Raji (cell line): ENCODE measurements around the gene LPAR2.

ENCODE experiments used
- POLR2A ChIP-seq: IDR thresholded peaks from 2 replicates; pipeline ENCODE4 v1.6.1; 2011; ENCODE audit warnings: low read depth, low read length, control low read depth; ENCODE audit not compliant: insufficient read depth

LPAR2 gene

GRCh38 chr19:19597809-19598306 lies 30.2 kb downstream of the LPAR2 start:
- no peak for TF ChIP-seq POLR2A

GRCh38 chr19:19595171-19595701 lies 32.8 kb downstream of the LPAR2 start:
- TF ChIP-seq POLR2A: no peak

GRCh38 chr19:19594381-19594780 lies 33.6 kb downstream of the LPAR2 start:
- no peak for TF ChIP-seq POLR2A

DNA sequence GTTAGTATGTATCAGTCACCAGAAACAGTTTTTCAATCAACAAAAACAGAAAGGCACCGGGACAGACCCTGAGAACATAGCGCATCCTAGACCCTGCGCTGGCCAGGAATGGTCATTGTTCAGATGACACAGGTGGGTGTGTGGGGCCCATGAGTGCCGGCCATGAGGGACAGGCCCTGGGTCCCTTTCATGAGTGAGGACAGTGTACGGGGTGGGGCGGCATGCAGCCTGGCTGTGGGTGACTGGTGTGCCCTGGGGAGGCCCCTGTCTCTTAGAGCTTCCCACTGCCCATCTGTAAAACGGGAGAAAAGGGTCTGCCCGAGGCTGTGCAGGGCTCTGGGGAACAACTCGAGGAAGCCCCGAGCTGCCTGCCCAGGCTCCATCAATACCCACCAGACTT lies 35.3 kb downstream of the LPAR2 start:
- no peak for TF ChIP-seq POLR2A

DNA sequence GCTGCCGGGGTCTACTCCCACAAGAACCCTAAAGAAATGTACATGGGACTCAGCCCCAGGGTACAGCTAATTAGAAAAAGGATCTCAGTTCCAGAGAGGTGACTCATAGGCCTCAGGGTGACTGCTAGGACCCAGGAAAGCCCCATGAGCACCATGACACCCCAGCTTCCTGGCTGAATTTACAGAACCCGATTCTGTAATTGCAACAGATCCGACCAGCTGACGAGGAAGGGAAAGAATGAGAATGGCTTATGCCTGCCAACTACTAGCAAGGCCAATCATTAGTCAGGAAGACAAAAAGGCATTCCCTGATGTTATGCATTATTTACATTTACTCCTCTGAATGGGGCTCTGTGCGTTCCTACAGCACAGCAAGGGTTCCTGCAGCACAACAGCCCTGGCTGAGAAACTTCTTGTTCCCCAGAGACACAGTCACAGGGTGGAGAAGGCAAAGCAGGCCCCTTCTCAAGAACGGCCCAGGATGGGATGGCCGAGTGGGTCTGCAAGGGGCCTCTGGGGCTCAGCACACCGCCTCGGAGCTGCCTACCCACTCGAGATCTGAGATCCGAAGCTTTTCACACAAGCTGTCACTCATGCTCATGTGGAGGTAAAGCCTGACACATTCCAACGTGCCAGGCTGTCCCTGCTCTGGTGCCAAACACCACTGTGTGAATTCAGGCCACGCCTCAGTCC lies 36.7 kb downstream of the LPAR2 start:
- no peak for TF ChIP-seq POLR2A

DNA sequence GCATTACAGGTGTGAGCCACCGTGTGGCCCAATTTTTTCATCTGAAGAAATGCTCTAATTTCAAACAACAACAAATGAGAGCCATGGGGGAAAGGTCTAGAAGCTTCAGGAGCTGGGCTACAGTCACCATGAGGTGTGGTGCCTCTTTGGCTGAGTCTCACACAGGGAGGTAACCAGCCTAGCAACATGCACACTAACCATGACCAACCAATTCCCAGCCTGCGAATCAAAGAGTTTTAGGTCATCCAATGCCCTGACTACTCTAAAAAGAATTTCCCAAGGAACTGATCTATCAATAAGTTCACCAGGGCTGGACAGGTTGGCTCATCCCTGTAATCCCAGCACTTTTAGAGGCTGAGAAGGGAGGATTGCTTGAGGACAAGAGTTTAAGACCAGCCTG lies 39.5 kb downstream of the LPAR2 start:
- no peak for TF ChIP-seq POLR2A

DNA sequence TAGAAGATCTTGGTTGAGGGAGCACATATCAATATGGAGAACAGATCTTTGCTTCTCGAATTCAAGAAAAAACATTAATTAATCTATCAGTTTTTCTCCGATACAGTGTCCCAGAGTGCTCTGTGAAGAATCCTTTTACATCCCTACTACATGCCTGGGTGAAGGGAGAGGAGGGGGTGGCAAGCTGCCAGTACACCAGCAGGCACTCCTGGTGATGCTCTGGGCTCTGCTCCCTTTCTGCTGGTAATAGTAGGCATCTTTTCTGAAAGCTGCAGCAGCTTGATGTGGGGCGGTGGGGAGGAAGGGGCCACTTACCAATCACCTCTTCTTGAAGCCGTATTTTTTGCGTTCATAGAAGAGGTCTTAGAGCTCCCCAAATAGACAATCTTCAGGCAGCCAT lies 40.2 kb downstream of the LPAR2 start:
- no peak for TF ChIP-seq POLR2A

- no peak for TF ChIP-seq POLR2A
These were observed 43.7 kb downstream of the LPAR2 start for GRCh38 chr19:19584356-19584755.

DNA sequence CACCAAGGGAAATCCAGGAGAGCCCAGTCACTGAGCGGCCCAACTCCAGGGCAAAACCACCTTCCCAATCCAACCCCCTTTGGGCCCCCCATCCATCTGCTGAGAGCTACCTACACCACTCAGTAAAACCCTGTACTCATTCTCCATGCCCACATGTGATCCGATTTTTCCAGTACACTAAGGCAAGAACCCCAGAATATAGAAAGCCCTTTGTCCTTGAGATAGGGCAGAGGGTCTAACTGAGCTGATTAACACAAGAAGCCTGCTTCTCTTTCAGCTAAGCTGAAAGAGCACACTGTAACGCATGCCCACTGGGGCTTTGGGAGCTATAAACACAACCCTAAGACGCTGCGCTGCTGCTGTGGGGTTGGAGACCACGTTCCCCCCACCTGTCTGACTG lies 45.5 kb downstream of the LPAR2 start:
- TF ChIP-seq POLR2A: no peak

- TF ChIP-seq POLR2A: no peak
These were observed 46.6 kb downstream of the LPAR2 start for GRCh38 chr19:19581391-19581790.

- TF ChIP-seq POLR2A: no peak
These were observed 47.6 kb downstream of the LPAR2 start for GRCh38 chr19:19580418-19580817.

DNA sequence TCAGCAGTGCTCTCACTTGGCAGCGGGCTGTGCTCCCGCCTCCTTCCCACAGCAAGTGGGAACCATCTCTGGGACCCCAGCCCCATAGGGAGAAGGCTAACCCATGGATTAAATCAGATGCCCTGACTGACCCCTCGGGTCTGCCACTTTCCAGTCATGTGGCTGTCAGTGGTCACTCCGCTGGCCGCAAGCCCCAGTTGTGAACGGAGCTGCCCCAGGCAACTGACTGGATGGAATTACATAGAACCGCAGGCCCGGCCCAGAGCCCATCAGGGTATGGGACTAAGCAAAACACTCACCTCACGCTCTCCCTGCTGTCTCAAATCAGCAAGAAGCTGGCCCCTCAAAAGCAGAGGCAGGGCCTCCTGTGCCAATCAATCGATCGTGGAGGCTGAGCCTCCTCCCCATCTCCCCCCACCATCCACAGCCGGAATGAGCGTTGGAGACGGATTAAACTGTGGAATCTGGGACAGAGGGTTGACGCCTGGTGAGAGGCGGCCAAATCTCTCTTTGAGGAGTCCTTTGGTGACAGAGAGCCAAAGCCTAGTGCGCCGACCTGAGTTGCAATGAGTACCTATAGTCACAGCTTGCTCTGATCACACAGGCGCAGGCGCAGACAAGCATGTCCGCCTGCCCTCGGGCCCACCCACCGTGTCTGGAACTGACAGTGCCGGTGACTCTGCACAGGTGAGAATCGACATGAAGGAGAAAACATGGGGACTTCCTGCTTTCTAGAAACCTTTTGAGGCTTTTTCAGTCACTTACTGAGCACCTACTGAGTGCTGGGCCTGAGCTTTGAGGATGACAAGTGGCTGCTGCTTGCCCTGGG lies 48.3 kb downstream of the LPAR2 start:
- TF ChIP-seq POLR2A: no peak

GRCh38 chr19:19578252-19578651 lies 49.8 kb downstream of the LPAR2 start:
- TF ChIP-seq POLR2A: no peak

DNA sequence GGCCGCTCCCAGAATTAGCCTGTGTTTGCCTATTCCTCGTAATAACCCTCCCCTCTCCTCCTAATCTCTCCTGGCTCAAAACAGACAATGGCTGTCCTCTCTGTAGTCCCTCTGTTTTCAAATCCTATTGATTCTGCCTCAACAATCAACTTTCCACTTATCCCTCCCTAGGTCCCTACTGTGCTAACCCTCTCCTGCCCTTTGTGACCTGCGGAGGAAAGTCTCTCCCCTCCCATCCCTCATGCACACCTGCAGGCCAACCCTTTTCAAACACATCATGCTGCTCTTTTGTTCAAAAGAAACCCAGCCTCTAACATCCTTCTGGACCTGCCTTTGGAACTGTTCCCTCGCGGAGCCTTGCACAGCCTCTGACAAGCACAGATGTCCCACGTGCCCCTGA lies 52.6 kb downstream of the LPAR2 start:
- no peak for TF ChIP-seq POLR2A
